NCI-H526 treated with DMSO at 0.1 percent for 48 hours (cell line): ENCODE data around the gene NCMAP.
A peak's percentile ranks its signal among the peaks of the same experiment; 100 is the strongest.
"Not testable (repeated sequence)": the region's sequence is repeated elsewhere in the genome, so short reads cannot be mapped to it uniquely, and the experiment has no call there.

Experiments used
- DNase-seq: peaks from one replicate; lab custom pipeline; 2025; lab: John Stamatoyannopoulos, UW

Gene NCMAP

GRCh38 chr1:24555591-24556413 lies at the start of gene NCMAP:
TSS of gene NCMAP (plus strand) at chr1:24556087. CDS start at chr1:24595431, 39,344 bp downstream.
- peak; percentile 27 for DNase-seq

GRCh38 chr1:24506691-24507381 lies 49.1 kb upstream of the NCMAP start:
- no peak for DNase-seq

- DNase-seq = no peak
Measured at GRCh38 chr1:24507405-24507804, 48.5 kb upstream of the NCMAP start.

- DNase-seq = no peak
Measured at GRCh38 chr1:24508911-24509310, 47.0 kb upstream of the NCMAP start.

GRCh38 chr1:24513706-24514105 lies 42.2 kb upstream of the NCMAP start:
- DNase-seq = no peak

GRCh38 chr1:24514946-24515345 lies 40.9 kb upstream of the NCMAP start:
- DNase-seq = no peak

GRCh38 chr1:24515671-24516209 lies 40.1 kb upstream of the NCMAP start:
- not testable (repeated sequence) for DNase-seq

- DNase-seq = no peak
Measured at GRCh38 chr1:24516506-24516905, 39.4 kb upstream of the NCMAP start.

GRCh38 chr1:24517898-24518297 lies 38.0 kb upstream of the NCMAP start:
- no peak for DNase-seq

- not testable (repeated sequence) for DNase-seq
Measured at GRCh38 chr1:24520282-24520681, 35.6 kb upstream of the NCMAP start.

- DNase-seq = no peak
Measured at GRCh38 chr1:24525606-24526005, 30.3 kb upstream of the NCMAP start.

- no peak for DNase-seq
Measured at GRCh38 chr1:24526045-24526444, 29.8 kb upstream of the NCMAP start.

GRCh38 chr1:24526940-24527542 lies 28.8 kb upstream of the NCMAP start:
- DNase-seq = no peak

GRCh38 chr1:24528744-24529143 lies 27.1 kb upstream of the NCMAP start:
- peak; percentile 95 for DNase-seq

GRCh38 chr1:24529292-24529691 lies 26.6 kb upstream of the NCMAP start:
- not testable (repeated sequence) for DNase-seq

GRCh38 chr1:24535021-24535424 lies 20.9 kb upstream of the NCMAP start:
- DNase-seq = peak; percentile 52

- peak; percentile 54 for DNase-seq
Measured at GRCh38 chr1:24535778-24536177, 20.1 kb upstream of the NCMAP start.

- peak; percentile 98 for DNase-seq
Measured at GRCh38 chr1:24536391-24536840, 19.5 kb upstream of the NCMAP start.

GRCh38 chr1:24540051-24540905 lies 15.6 kb upstream of the NCMAP start:
- DNase-seq = no peak

GRCh38 chr1:24540906-24541710 lies 14.8 kb upstream of the NCMAP start:
- DNase-seq = no peak
